Placental pericyte (primary cell): ENCODE data around the gene ST6GALNAC6. TPM values are rescaled to one million over a fixed set of nuclear protein-coding genes. Genes with fewer than 3 reads are reported as not detected.
A peak's percentile ranks its signal among the peaks of the same experiment; 100 is the strongest.

Experiments
- small RNA-seq: library from RNA; depleted of rRNA; stranded (forward); fragments of <200 nt; gene quantifications from one replicate; pipeline ENCODE3, GENCODE V24; 2012; ENCODE audit warnings: low replicate concordance
- total RNA-seq: library from RNA; depleted of rRNA; stranded (reverse); fragments of >200 nt; gene quantifications from 2 replicates; pipeline ENCODE4 v1.2.3, GENCODE V29; 2012

Gene ST6GALNAC6
- 39.6 and 44.8 TPM in 2 replicates for total RNA-seq

GRCh38 chr9:127899128-127899943 lies at the start of gene ST6GALNAC6:
Gene ST6GALNAC6 (minus strand): TSS chr9:127899603. CDS start chr9:127897981, 1,622 bp downstream.

GRCh38 chr9:127937388-127938297 lies 38.2 kb upstream of the ST6GALNAC6 start, which contains the start of gene DPM2:
Gene DPM2 (minus strand): TSS chr9:127937854. CDS start chr9:127937820, 34 bp downstream.

GRCh38 chr9:127930231-127931091 lies 31.1 kb upstream of the ST6GALNAC6 start, which contains the start of gene PIP5KL1:
Gene PIP5KL1 (minus strand): TSS chr9:127930777. CDS start chr9:127930752, 25 bp downstream.

GRCh38 chr9:127916720-127917581 lies 17.5 kb upstream of the ST6GALNAC6 start, which contains the start of gene ST6GALNAC4:
Gene ST6GALNAC4 (minus strand): TSS chr9:127917041. CDS start chr9:127916419, 622 bp downstream.

GRCh38 chr9:127877566-127877998 lies 21.8 kb downstream of the ST6GALNAC6 start, which contains the start of gene AK1:
Gene AK1 (minus strand): TSS chr9:127877675. CDS start chr9:127874617, 3,058 bp downstream.

GRCh38 chr9:127854184-127854806 lies 45.1 kb downstream of the ST6GALNAC6 start, which contains the start of gene ENG:
Gene ENG (minus strand): TSS chr9:127854658. CDS start chr9:127854355, 303 bp downstream.

Small RNA genes lying within 50 kb of the gene (small RNA-seq; reads per million reads assigned to genes)
- 0.75 reads per million, percentile 33 among the genes with 10 or more reads in this experiment for gene MIR4672
- gene RNA5SP296 = not detected

Other genes starting within 250 kb of the ST6GALNAC6 start
- gene CFAP157, start 192.6 kb downstream of the ST6GALNAC6 start, total RNA-seq = not detected in 2 replicates
- gene PTRH1, start 183.9 kb downstream of the ST6GALNAC6 start, total RNA-seq = 16.0 and 21.2 TPM in 2 replicates
- under 0.01 TPM in 1 of 2 replicates, not detected in the other for gene TTC16, start 183.5 kb downstream of the ST6GALNAC6 start, total RNA-seq
- 8.2 and 9.0 TPM in 2 replicates for gene TOR2A, start 164.3 kb downstream of the ST6GALNAC6 start, total RNA-seq
- gene SH2D3C, start 120.9 kb downstream of the ST6GALNAC6 start, total RNA-seq = 0.22 TPM in 1 of 2 replicates, not detected in the other
- 51.1 and 70.5 TPM in 2 replicates for gene CDK9, start 113.6 kb downstream of the ST6GALNAC6 start, total RNA-seq
- 98.4 and 114 TPM in 2 replicates for gene FPGS, start 96.7 kb downstream of the ST6GALNAC6 start, total RNA-seq
- gene ENG, start 44.9 kb downstream of the ST6GALNAC6 start, total RNA-seq = 47.7 and 72.3 TPM in 2 replicates
- gene AK1, start 21.9 kb downstream of the ST6GALNAC6 start, total RNA-seq = 23.2 and 39.1 TPM in 2 replicates
- 40.1 and 95.6 TPM in 2 replicates for gene ST6GALNAC4, start 17.4 kb upstream of the ST6GALNAC6 start, total RNA-seq
- 1.8 and 2.7 TPM in 2 replicates for gene PIP5KL1, start 31.2 kb upstream of the ST6GALNAC6 start, total RNA-seq
- gene DPM2, start 38.3 kb upstream of the ST6GALNAC6 start, total RNA-seq = 14.7 and 18.0 TPM in 2 replicates
- gene EEIG1, start 81.4 kb upstream of the ST6GALNAC6 start, total RNA-seq = 14.0 and 26.3 TPM in 2 replicates
- 9.4 and 10.6 TPM in 2 replicates for gene NAIF1, start 167.7 kb upstream of the ST6GALNAC6 start, total RNA-seq
- 24.3 and 36.1 TPM in 2 replicates for gene SLC25A25, start 168.6 kb upstream of the ST6GALNAC6 start, total RNA-seq
- 73.3 and 90.3 TPM in 2 replicates for gene PTGES2, start 228.1 kb upstream of the ST6GALNAC6 start, total RNA-seq
- gene LCN2, start 249.8 kb upstream of the ST6GALNAC6 start, total RNA-seq = not detected in 2 replicates